ENCODE data around the gene ZCCHC3.

Gene ZCCHC3

GRCh38 chr20:347640-348484 lies 50.5 kb downstream of the ZCCHC3 start:
- peak; percentile 83 for DNase-seq

GRCh38 chr20:348972-349841 lies 51.8 kb downstream of the ZCCHC3 start:
- no peak for DNase-seq
